IMR-90 (cell line): Measurements from ENCODE around the gene MAML3. TPM values are rescaled to one million over a fixed set of nuclear protein-coding genes. Genes with fewer than 3 reads are reported as not detected.

ENCODE experiments used
- ATAC-seq: fragments of 200-7000 bp; cut with Tn5 transposase; 2 replicates; pipeline ENCODE4 v1.9.1; 2020; ENCODE audit warnings: low read depth, mild to moderate bottlenecking, moderate library complexity
- BruUV-seq: library from RNA; stranded (reverse); fragments of 400-500 nt; replicated peaks from 2 replicates; lab custom pipeline; 2021; lab: Mats Ljungman, UMichigan
- CTCF ChIA-PET: fragments of 300-600 bp; formaldehyde crosslinking; extraction: SDS; loops from one replicate; lab custom pipeline; 2021; ENCODE audit warnings: antibody characterized with exemption; lab: Yijun Ruan, JAX
- POLR2A ChIA-PET: fragments of 300-600 bp; sonication (Branson Sonifier 250); formaldehyde crosslinking; loops from one replicate; lab custom pipeline; 2022; ENCODE audit warnings: antibody characterized with exemption; ENCODE audit not compliant: unreplicated experiment; lab: Charles Lee
- DNase-seq: peaks from one replicate; pipeline ENCODE4 v3.0.0; 2013
- H2AFZ ChIP-seq: replicated peaks from 2 replicates; pipeline ENCODE3; 2013; ENCODE audit warnings: low read length, mild to moderate bottlenecking; ENCODE audit not compliant: poor library complexity
- H2AK5ac ChIP-seq: 2 replicates; pipeline ENCODE4 v1.6.1; 2013; ENCODE audit warnings: low read depth, low read length, inconsistent platforms
- H2AK9ac ChIP-seq: replicated peaks from 2 replicates; pipeline ENCODE3; 2013; ENCODE audit warnings: mild to moderate bottlenecking, low read depth, low read length, moderate library complexity; ENCODE audit not compliant: poor library complexity
- H2BK120ac ChIP-seq: 2 replicates; pipeline ENCODE4 v1.6.1; 2013; ENCODE audit warnings: low read depth, low read length, inconsistent platforms
- H2BK15ac ChIP-seq: 3 replicates; pipeline ENCODE4 v1.6.1; 2013; ENCODE audit warnings: low read depth, low read length, inconsistent platforms
- H2BK20ac ChIP-seq: 2 replicates; pipeline ENCODE4 v1.6.1; 2013; ENCODE audit warnings: low read depth, mild to moderate bottlenecking, inconsistent platforms, low read length, moderate library complexity
- H2BK5ac ChIP-seq: 2 replicates; pipeline ENCODE4 v1.6.1; 2013; ENCODE audit warnings: mild to moderate bottlenecking, low read depth, low read length, inconsistent platforms; ENCODE audit not compliant: poor library complexity, severe bottlenecking
- H3K14ac ChIP-seq: replicated peaks from 2 replicates; pipeline ENCODE4 v1.6.1; 2013; ENCODE audit warnings: low read depth, low read length, inconsistent platforms
- H3K18ac ChIP-seq: 2 replicates; pipeline ENCODE4 v1.6.1; 2013; ENCODE audit warnings: low read depth, low read length, control low read depth
- H3K23ac ChIP-seq: 2 replicates; pipeline ENCODE4 v1.6.1; 2013; ENCODE audit warnings: low read depth, low read length, inconsistent platforms
- H3K27ac ChIP-seq: 2 replicates; pipeline ENCODE4 v1.5.1; 2013; ENCODE audit warnings: mild to moderate bottlenecking, control low read depth, low read length; ENCODE audit not compliant: insufficient read depth
- H3K27me3 ChIP-seq: 2 replicates; pipeline ENCODE4 v1.6.1; 2013; ENCODE audit warnings: low read length; ENCODE audit not compliant: control insufficient read depth, insufficient read depth
- H3K36me3 ChIP-seq: 2 replicates; pipeline ENCODE4 v1.6.1; 2013; ENCODE audit warnings: low read length, mixed read lengths; ENCODE audit not compliant: control insufficient read depth, insufficient read depth
- H3K4ac ChIP-seq: 2 replicates; pipeline ENCODE4 v1.6.1; 2013; ENCODE audit warnings: low read depth, low read length, inconsistent platforms
- H3K4me1 ChIP-seq: 2 replicates; pipeline ENCODE4 v1.6.1; 2013; ENCODE audit warnings: low read length, mixed read lengths; ENCODE audit not compliant: control insufficient read depth, insufficient read depth
- H3K4me2 ChIP-seq: 2 replicates; pipeline ENCODE4 v1.6.1; 2013; ENCODE audit warnings: low read depth, mild to moderate bottlenecking, control low read depth, low read length, moderate library complexity
- H3K4me3 ChIP-seq: 2 replicates; pipeline ENCODE4 v1.5.1; 2013; ENCODE audit warnings: low read depth, mild to moderate bottlenecking, control low read depth, low read length, moderate library complexity; ENCODE audit not compliant: insufficient read depth
- H3K56ac ChIP-seq: 2 replicates; pipeline ENCODE4 v1.6.1; 2013; ENCODE audit warnings: low read length, inconsistent platforms; ENCODE audit not compliant: insufficient read depth; ENCODE audit errors: extremely low read depth
- H3K79me1 ChIP-seq, 2 experiments: 2 replicates each; pipeline ENCODE4 v1.6.1; 2013; ENCODE audit warnings: low read length in 2 of 2, inconsistent platforms in 1 of 2, low read depth in 1 of 2
- H3K9ac ChIP-seq: 2 replicates; pipeline ENCODE4 v1.6.1; 2013; ENCODE audit warnings: low read depth, low read length, control low read depth
- H3K9me1 ChIP-seq: 2 replicates; pipeline ENCODE4 v1.6.1; 2013; ENCODE audit warnings: low read length, inconsistent platforms; ENCODE audit not compliant: insufficient read depth
- H3K9me3 ChIP-seq: 2 replicates; pipeline ENCODE4 v1.6.1; 2013; ENCODE audit warnings: low read length; ENCODE audit not compliant: control insufficient read depth, insufficient read depth
- H4K20me1 ChIP-seq: 2 replicates; pipeline ENCODE4 v1.6.1; 2013; ENCODE audit warnings: low read length, inconsistent platforms; ENCODE audit not compliant: insufficient read depth
- H4K5ac ChIP-seq: 2 replicates; pipeline ENCODE4 v1.6.1; 2013; ENCODE audit warnings: mild to moderate bottlenecking, low read depth, low read length, control low read depth
- H4K8ac ChIP-seq, 2 experiments: 2 replicates each; pipeline ENCODE4 v1.6.1; 2013; ENCODE audit warnings: low read depth in 2 of 2, low read length in 2 of 2, control low read depth in 1 of 2, inconsistent platforms in 1 of 2
- H4K91ac ChIP-seq: 2 replicates; pipeline ENCODE4 v1.6.1; 2013; ENCODE audit warnings: low read depth, low read length, inconsistent platforms; ENCODE audit not compliant: insufficient read depth
- BHLHE40 ChIP-seq: fragments of 150-350 bp; IDR thresholded peaks from 2 replicates; pipeline ENCODE4 v1.6.1; 2016; ENCODE audit warnings: mild to moderate bottlenecking, low read depth, low read length
- CEBPB ChIP-seq: IDR thresholded peaks from 2 replicates; pipeline ENCODE4 v1.6.1; 2012; ENCODE audit warnings: low read depth, low read length, improper control_type of control experiment
- CHD1 ChIP-seq: IDR thresholded peaks from 2 replicates; pipeline ENCODE4 v1.6.1; 2012; ENCODE audit warnings: low read depth, low read length, improper control_type of control experiment
- CTCF ChIP-seq: conservative IDR thresholded peaks from 2 replicates; pipeline ENCODE4 v1.5.1; 2012; ENCODE audit warnings: mild to moderate bottlenecking, low read depth, low read length, improper control_type of control experiment
- MAZ ChIP-seq: IDR thresholded peaks from 2 replicates; pipeline ENCODE4 v1.6.1; 2012; ENCODE audit warnings: low read depth, mild to moderate bottlenecking, low read length, improper control_type of control experiment, moderate library complexity, borderline replicate concordance
- RAD21 ChIP-seq: IDR thresholded peaks from 2 replicates; pipeline ENCODE4 v1.6.1; 2012; ENCODE audit warnings: low read length, improper control_type of control experiment
- RCOR1 ChIP-seq: IDR thresholded peaks from 2 replicates; pipeline ENCODE4 v1.6.1; 2012; ENCODE audit warnings: mild to moderate bottlenecking, low read length, improper control_type of control experiment; ENCODE audit not compliant: insufficient replicate concordance
- RFX5 ChIP-seq: IDR thresholded peaks from 2 replicates; pipeline ENCODE4 v1.8.0; 2012; ENCODE audit warnings: low read depth, mild to moderate bottlenecking, low read length, moderate library complexity
- USF2 ChIP-seq: fragments of 150-350 bp; IDR thresholded peaks from 2 replicates; pipeline ENCODE4 v1.6.1; 2017; ENCODE audit warnings: mild to moderate bottlenecking, antibody characterized with exemption, low read length, low read depth
- dilution Hi-C: fragments of 300-500 bp; cut with HindIII; formaldehyde crosslinking; loops from one replicate; pipeline ENCODE4 v1.14.3; 2018; ENCODE audit warnings: low sequenced_read_pairs; ENCODE audit not compliant: unreplicated experiment
- in situ Hi-C: fragments of 300-500 bp; cut with MboI; formaldehyde crosslinking; loops from 3 replicates; pipeline ENCODE4 v1.14.3; 2019; ENCODE audit warnings: low sequenced_read_pairs, inconsistent platforms, mixed read lengths
- intact Hi-C: fragments of 100-400 bp; cut with micrococcal nuclease; formaldehyde crosslinking; loops from 2 replicates; pipeline ENCODE4 v1.10.0; 2022
- polyA plus RNA-seq, 3 experiments: library from polyadenylated mRNA; depleted of rRNA; stranded (reverse); fragments of >200 nt; gene quantifications; 2 replicates each; pipeline ENCODE4 v1.2.3, GENCODE V29; 2012; ENCODE audit warnings: low replicate concordance in 1 of 3
- total RNA-seq: library from RNA; depleted of rRNA; stranded (reverse); fragments of >200 nt; gene quantifications from 2 replicates; pipeline ENCODE4 v1.2.3, GENCODE V29; 2012

MAML3 gene
- total and polyA plus RNA-seq, 2 of the 4 experiments (the other 2 are of a cell fraction) = 0.90 to 1.7 TPM

GRCh38 chr4:139847602-139848001 lies 306.4 kb downstream of the MAML3 start:
- no peak overlapping the region for H3K27ac ChIP-seq

More at GRCh38 chr4:139847602-139848001, 306.4 kb downstream of the MAML3 start:
- no peak overlapping the region for H2AK9ac ChIP-seq
- no peaks in the 10 kb centered on the region for H3K4me1 ChIP-seq
- H3K56ac ChIP-seq = no peak overlapping the region
- no peak overlapping the region for H2AFZ ChIP-seq
- no peak overlapping the region for H3K9ac ChIP-seq
- H3K14ac ChIP-seq = no peak overlapping the region
- DNase-seq (no peak), ATAC-seq (no peak)
- ChIA-PET CTCF (interaction anchor here (1.9 kb wide), 1 partner anchor 24 kb away, joined by 3 read pairs; no protein-coding TSS in a partner anchor), POLR2A (no interaction called here)
- H2BK20ac ChIP-seq = no peak overlapping the region
- no peak overlapping the region for H4K5ac ChIP-seq
- TF ChIP-seq USF2 = no peak
- TF ChIP-seq BHLHE40 = no peak
- no peak for TF ChIP-seq RCOR1
- TF ChIP-seq MAZ = no peak
- no peak for TF ChIP-seq RFX5
- no peak for TF ChIP-seq CEBPB
- TF ChIP-seq CTCF = no peak
- no peak for TF ChIP-seq RAD21
- no peak for TF ChIP-seq CHD1
- no peak overlapping the region for H4K8ac ChIP-seq
- dilution Hi-C loops = no loop called here
- H3K18ac ChIP-seq = no peak overlapping the region
- in situ Hi-C loops = no loop called here
- no peak overlapping the region for H4K91ac ChIP-seq
- H3K27me3 ChIP-seq = no peaks in the 10 kb centered on the region
- H2AK5ac ChIP-seq = no peak overlapping the region
- H2BK15ac ChIP-seq = no peak overlapping the region
- H3K9me3 ChIP-seq = no peaks in the 10 kb centered on the region
- H2BK120ac ChIP-seq = no peak overlapping the region
- no peak overlapping the region for H2BK5ac ChIP-seq
- intact Hi-C loops = no loop called here
- H3K23ac ChIP-seq = no peak overlapping the region
- no peaks in the 10 kb centered on the region for H3K9me1 ChIP-seq
- no peaks in the 10 kb centered on the region for H3K36me3 ChIP-seq
- no TSS peak for BruUV-seq
- H3K4me3 ChIP-seq = no peak overlapping the region
- no peak overlapping the region for H3K4ac ChIP-seq
- H4K20me1 ChIP-seq = no peaks in the 10 kb centered on the region
- H3K79me1 ChIP-seq = no peaks in the 10 kb centered on the region
- H3K4me2 ChIP-seq = no peak overlapping the region
